ENCODE results near the gene KCNMA1. TPM values are rescaled to one million over a fixed set of nuclear protein-coding genes. Genes with fewer than 3 reads are reported as not detected.

KCNMA1 gene
- total RNA-seq, 3 donors from 2014 or later, result 45.4 to 312 (median 62.4) TPM

- DNase-seq (no peak), ATAC-seq (no peak)
- no peaks in the 10 kb centered on the region for H3K9me3 ChIP-seq
- no peaks in the 10 kb centered on the region for H3K36me3 ChIP-seq (ENCODE audit: low read depth)
- H3K4me3 ChIP-seq, result no peak overlapping the region
- intact Hi-C loops (cut with DNase I, micrococcal nuclease), result no loop called here
- no peak for TF ChIP-seq CTCF (IDR thresholded peaks at IDR 0.05)
- no peaks in the 10 kb centered on the region for H3K4me1 ChIP-seq (ENCODE audit: low read depth)
Observed at GRCh38 chr10:77090381-77091356, 546.9 kb downstream of the KCNMA1 start.

- no peaks in the 10 kb centered on the region for H3K9me3 ChIP-seq
- no peaks in the 10 kb centered on the region for H3K4me1 ChIP-seq (ENCODE audit: low read depth)
- ATAC-seq (no peak), DNase-seq (no peak)
- no peak for TF ChIP-seq CTCF (IDR thresholded peaks at IDR 0.05)
- H3K4me3 ChIP-seq, result no peak overlapping the region
- intact Hi-C loops (cut with DNase I, micrococcal nuclease), result no loop called here
- no peaks in the 10 kb centered on the region for H3K36me3 ChIP-seq (ENCODE audit: low read depth)
Observed at GRCh38 chr10:77087366-77087765, 550.2 kb downstream of the KCNMA1 start.

GRCh38 chr10:77086081-77086480 lies 551.5 kb downstream of the KCNMA1 start:
- Histone ChIP-seq H3K4me1 (ENCODE audit: low read depth) (no peaks in the 10 kb centered on the region), H3K36me3 (ENCODE audit: low read depth) (no peaks in the 10 kb centered on the region), H3K4me3 (no peak overlapping the region), H3K9me3 (no peaks in the 10 kb centered on the region)
- no peak for TF ChIP-seq CTCF (IDR thresholded peaks at IDR 0.05)
- ATAC-seq, result no peak
- no peak for DNase-seq
- intact Hi-C loops (cut with DNase I, micrococcal nuclease), result no loop called here

GRCh38 chr10:77085344-77085743 lies 552.3 kb downstream of the KCNMA1 start:
- no peak for TF ChIP-seq CTCF (IDR thresholded peaks at IDR 0.05)
- H3K9me3 ChIP-seq, result no peaks in the 10 kb centered on the region
- H3K4me3 ChIP-seq, result no peak overlapping the region
- no peak for DNase-seq
- no peaks in the 10 kb centered on the region for H3K4me1 ChIP-seq (ENCODE audit: low read depth)
- no peaks in the 10 kb centered on the region for H3K36me3 ChIP-seq (ENCODE audit: low read depth)
- intact Hi-C loops (cut with DNase I, micrococcal nuclease), result no loop called here
- ATAC-seq, result no peak

GRCh38 chr10:77084431-77085144 lies 553.0 kb downstream of the KCNMA1 start:
- TF ChIP-seq CTCF (IDR thresholded peaks at IDR 0.05), result no peak
- no peaks in the 10 kb centered on the region for H3K4me1 ChIP-seq (ENCODE audit: low read depth)
- DNase-seq, result peak in 1 of 3 donors; percentile 23

More at GRCh38 chr10:77084431-77085144, 553.0 kb downstream of the KCNMA1 start:
- Histone ChIP-seq H3K9me3 (no peaks in the 10 kb centered on the region), H3K4me3 (no peak overlapping the region), H3K36me3 (ENCODE audit: low read depth) (no peaks in the 10 kb centered on the region)
- no peak for ATAC-seq
- intact Hi-C loops (cut with DNase I, micrococcal nuclease), result no loop called here
